GM23338 (cell line): ENCODE results near the gene TNFSF13. TPM values are rescaled to one million over a fixed set of nuclear protein-coding genes. Genes with fewer than 3 reads are reported as not detected.

Experiments
- ATAC-seq: fragments of 200-7000 bp; cut with Tn5 transposase; 3 replicates; pipeline ENCODE4 v1.9.1; 2020
- DNase-seq: peaks from one replicate; pipeline ENCODE4 v3.0.0-alpha.2; 2015; ENCODE audit warnings: low spot score
- H2AFZ ChIP-seq: fragments of 200-600 bp; sonication (generic); 2 replicates; pipeline ENCODE4 v1.8.0; 2016; ENCODE audit warnings: antibody characterized with exemption, mild to moderate bottlenecking, moderate library complexity
- H3F3A ChIP-seq: fragments of 200-600 bp; sonication (generic); replicated peaks from 2 replicates; pipeline ENCODE4 v1.8.0; 2017; ENCODE audit warnings: antibody characterized with exemption, mixed run types, low read depth
- H3K27ac ChIP-seq: fragments of 200-600 bp; sonication (generic); 2 replicates; pipeline ENCODE4 v1.6.1; 2016; ENCODE audit warnings: low read depth
- H3K27me3 ChIP-seq: fragments of 200-600 bp; sonication (generic); 2 replicates; pipeline ENCODE4 v1.8.0; 2016; ENCODE audit warnings: mild to moderate bottlenecking, mixed run types, moderate library complexity; ENCODE audit not compliant: insufficient read depth
- H3K36me3 ChIP-seq: fragments of 200-600 bp; sonication (generic); 2 replicates; pipeline ENCODE4 v1.8.0; 2016; ENCODE audit warnings: mild to moderate bottlenecking; ENCODE audit not compliant: insufficient read depth
- H3K4me1 ChIP-seq: fragments of 200-600 bp; sonication (generic); 2 replicates; pipeline ENCODE4 v1.8.0; 2016; ENCODE audit warnings: mild to moderate bottlenecking, moderate library complexity; ENCODE audit not compliant: insufficient read depth
- H3K4me2 ChIP-seq: fragments of 200-600 bp; sonication (generic); 2 replicates; pipeline ENCODE4 v1.7.1; 2017; ENCODE audit warnings: mixed run types
- H3K4me3 ChIP-seq: fragments of 200-600 bp; sonication (generic); 2 replicates; pipeline ENCODE4 v1.6.1; 2016; ENCODE audit warnings: mixed run types
- H3K79me2 ChIP-seq: fragments of 200-600 bp; sonication (generic); replicated peaks from 2 replicates; pipeline ENCODE4 v1.8.0; 2017; ENCODE audit warnings: mild to moderate bottlenecking; ENCODE audit not compliant: insufficient read depth
- H3K9me2 ChIP-seq: fragments of 200-600 bp; sonication (generic); 2 replicates; pipeline ENCODE4 v1.8.0; 2017; ENCODE audit not compliant: insufficient read depth
- H4K20me1 ChIP-seq: fragments of 200-600 bp; sonication (generic); replicated peaks from 2 replicates; pipeline ENCODE4 v1.8.0; 2017; ENCODE audit warnings: mild to moderate bottlenecking; ENCODE audit not compliant: insufficient read depth
- H3K27ac Mint-ChIP-seq: 2 replicates; pipeline ENCODE4 v1.8.0; 2020; ENCODE audit warnings: inconsistent platforms, mild to moderate bottlenecking, moderate library complexity, mixed read lengths
- H3K27me3 Mint-ChIP-seq: 3 replicates; pipeline ENCODE4 v1.8.0; 2022; ENCODE audit warnings: low read depth, mild to moderate bottlenecking, moderate library complexity, mixed read lengths, inconsistent platforms; ENCODE audit not compliant: insufficient read depth, poor library complexity
- H3K36me3 Mint-ChIP-seq: 3 replicates; pipeline ENCODE4 v1.8.0; 2021; ENCODE audit warnings: low read depth, mild to moderate bottlenecking, inconsistent platforms, moderate library complexity, mixed read lengths
- H3K4me1 Mint-ChIP-seq: 3 replicates; pipeline ENCODE4 v1.8.0; 2020; ENCODE audit warnings: mild to moderate bottlenecking, inconsistent platforms, mixed read lengths
- H3K4me3 Mint-ChIP-seq: 3 replicates; pipeline ENCODE4 v1.8.0; 2021; ENCODE audit warnings: moderate library complexity, mild to moderate bottlenecking, inconsistent platforms, mixed read lengths
- H3K9me3 Mint-ChIP-seq: 3 replicates; pipeline ENCODE4 v1.8.0; 2020; ENCODE audit warnings: moderate library complexity, mild to moderate bottlenecking, inconsistent platforms, mixed read lengths
- ETS1 ChIP-seq: IDR thresholded peaks from 2 replicates; pipeline ENCODE4 v1.6.1; 2016; ENCODE audit warnings: antibody characterized with exemption
- EZH2phosphoT487 ChIP-seq: fragments of 200-600 bp; sonication (generic); IDR thresholded peaks from one replicate; pipeline ENCODE4 v1.8.1; 2018; ENCODE audit warnings: antibody characterized with exemption; ENCODE audit not compliant: unreplicated experiment
- NANOG ChIP-seq: IDR thresholded peaks from 2 replicates; pipeline ENCODE4 v1.6.1; 2016; ENCODE audit warnings: antibody characterized with exemption, borderline replicate concordance
- ZNF114 ChIP-seq: fragments of 250-450 bp; sonication (Bioruptor Pico); IDR thresholded peaks from 2 replicates; pipeline ENCODE4 v1.5.0; 2020; ENCODE audit warnings: mild to moderate bottlenecking, moderate library complexity
- polyA plus RNA-seq: library from polyadenylated mRNA; unstranded; fragments of >200 nt; fragmentation: Nextera tagmentation; extraction: Ambion mirVana; gene quantifications from 2 replicates; pipeline ENCODE4 v1.2.1, GENCODE V29; 2016
- total RNA-seq: library from RNA; depleted of rRNA; stranded (reverse); fragments of >200 nt; shearing (Covaris generic); gene quantifications from 2 replicates; pipeline ENCODE4 v1.2.3, GENCODE V29; 2014
- TF ChIP-seq, protein P1 (sequence below): fragments of 250-450 bp; sonication (Bioruptor Pico); IDR thresholded peaks from 2 replicates; pipeline ENCODE4 v1.5.0; 2020; ENCODE audit warnings: mild to moderate bottlenecking, moderate library complexity

Gene TNFSF13
- total and polyA plus RNA-seq, 2 experiments from 2014 or later = 2.2 TPM; not detected in 1

DNA sequence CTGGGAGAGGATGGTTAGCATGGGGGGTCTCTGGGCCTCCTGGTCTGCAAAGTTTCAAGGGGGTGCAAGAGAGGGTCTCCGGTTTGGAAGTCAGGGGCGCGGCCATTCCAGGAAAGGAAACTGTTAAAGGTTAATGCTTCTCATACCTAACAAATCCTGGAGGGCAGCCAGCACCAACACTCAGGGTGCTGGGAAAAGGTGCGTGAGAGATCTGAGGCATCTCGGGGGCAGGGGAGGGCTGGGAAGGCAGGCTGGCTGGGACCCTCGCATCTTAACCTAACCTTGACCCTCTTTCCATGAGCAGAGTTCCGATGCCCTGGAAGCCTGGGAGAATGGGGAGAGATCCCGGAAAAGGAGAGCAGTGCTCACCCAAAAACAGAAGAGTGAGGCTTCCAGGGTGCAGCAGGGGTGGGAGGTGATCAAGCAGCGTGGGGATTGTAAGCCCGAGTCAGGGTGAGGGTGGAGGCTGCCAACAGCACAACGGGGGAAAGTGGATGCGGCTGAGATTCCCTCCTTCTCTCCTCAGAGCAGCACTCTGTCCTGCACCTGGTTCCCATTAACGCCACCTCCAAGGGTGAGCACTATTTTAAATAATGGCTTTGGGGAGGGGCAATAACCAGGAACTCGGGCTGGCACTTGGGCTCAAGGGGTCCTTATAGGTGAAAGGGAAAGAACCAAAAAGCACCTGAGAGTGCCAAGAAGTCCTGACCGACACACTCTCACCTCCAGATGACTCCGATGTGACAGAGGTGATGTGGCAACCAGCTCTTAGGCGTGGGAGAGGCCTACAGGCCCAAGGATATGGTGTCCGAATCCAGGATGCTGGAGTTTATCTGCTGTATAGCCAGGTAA lies 996 bp downstream of the TNFSF13 start (continued):
- TF ChIP-seq, protein P1, sequence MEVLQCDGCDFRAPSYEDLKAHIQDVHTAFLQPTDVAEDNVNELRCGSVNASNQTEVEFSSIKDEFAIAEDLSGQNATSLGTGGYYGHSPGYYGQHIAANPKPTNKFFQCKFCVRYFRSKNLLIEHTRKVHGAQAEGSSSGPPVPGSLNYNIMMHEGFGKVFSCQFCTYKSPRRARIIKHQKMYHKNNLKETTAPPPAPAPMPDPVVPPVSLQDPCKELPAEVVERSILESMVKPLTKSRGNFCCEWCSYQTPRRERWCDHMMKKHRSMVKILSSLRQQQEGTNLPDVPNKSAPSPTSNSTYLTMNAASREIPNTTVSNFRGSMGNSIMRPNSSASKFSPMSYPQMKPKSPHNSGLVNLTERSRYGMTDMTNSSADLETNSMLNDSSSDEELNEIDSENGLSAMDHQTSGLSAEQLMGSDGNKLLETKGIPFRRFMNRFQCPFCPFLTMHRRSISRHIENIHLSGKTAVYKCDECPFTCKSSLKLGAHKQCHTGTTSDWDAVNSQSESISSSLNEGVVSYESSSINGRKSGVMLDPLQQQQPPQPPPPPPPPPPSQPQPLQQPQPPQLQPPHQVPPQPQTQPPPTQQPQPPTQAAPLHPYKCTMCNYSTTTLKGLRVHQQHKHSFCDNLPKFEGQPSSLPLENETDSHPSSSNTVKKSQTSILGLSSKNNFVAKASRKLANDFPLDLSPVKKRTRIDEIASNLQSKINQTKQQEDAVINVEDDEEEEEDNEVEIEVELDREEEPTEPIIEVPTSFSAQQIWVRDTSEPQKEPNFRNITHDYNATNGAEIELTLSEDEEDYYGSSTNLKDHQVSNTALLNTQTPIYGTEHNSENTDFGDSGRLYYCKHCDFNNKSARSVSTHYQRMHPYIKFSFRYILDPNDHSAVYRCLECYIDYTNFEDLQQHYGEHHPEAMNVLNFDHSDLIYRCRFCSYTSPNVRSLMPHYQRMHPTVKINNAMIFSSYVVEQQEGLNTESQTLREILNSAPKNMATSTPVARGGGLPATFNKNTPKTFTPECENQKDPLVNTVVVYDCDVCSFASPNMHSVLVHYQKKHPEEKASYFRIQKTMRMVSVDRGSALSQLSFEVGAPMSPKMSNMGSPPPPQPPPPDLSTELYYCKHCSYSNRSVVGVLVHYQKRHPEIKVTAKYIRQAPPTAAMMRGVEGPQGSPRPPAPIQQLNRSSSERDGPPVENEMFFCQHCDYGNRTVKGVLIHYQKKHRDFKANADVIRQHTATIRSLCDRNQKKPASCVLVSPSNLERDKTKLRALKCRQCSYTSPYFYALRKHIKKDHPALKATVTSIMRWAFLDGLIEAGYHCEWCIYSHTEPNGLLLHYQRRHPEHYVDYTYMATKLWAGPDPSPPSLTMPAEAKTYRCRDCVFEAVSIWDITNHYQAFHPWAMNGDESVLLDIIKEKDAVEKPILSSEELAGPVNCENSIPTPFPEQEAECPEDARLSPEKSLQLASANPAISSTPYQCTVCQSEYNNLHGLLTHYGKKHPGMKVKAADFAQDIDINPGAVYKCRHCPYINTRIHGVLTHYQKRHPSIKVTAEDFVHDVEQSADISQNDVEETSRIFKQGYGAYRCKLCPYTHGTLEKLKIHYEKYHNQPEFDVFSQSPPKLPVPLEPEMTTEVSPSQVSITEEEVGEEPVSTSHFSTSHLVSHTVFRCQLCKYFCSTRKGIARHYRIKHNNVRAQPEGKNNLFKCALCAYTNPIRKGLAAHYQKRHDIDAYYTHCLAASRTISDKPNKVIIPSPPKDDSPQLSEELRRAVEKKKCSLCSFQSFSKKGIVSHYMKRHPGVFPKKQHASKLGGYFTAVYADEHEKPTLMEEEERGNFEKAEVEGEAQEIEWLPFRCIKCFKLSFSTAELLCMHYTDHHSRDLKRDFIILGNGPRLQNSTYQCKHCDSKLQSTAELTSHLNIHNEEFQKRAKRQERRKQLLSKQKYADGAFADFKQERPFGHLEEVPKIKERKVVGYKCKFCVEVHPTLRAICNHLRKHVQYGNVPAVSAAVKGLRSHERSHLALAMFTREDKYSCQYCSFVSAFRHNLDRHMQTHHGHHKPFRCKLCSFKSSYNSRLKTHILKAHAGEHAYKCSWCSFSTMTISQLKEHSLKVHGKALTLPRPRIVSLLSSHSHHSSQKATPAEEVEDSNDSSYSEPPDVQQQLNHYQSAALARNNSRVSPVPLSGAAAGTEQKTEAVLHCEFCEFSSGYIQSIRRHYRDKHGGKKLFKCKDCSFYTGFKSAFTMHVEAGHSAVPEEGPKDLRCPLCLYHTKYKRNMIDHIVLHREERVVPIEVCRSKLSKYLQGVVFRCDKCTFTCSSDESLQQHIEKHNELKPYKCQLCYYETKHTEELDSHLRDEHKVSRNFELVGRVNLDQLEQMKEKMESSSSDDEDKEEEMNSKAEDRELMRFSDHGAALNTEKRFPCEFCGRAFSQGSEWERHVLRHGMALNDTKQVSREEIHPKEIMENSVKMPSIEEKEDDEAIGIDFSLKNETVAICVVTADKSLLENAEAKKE (CRISPR knock-in tag) = no peak
- TF ChIP-seq ZNF114 (CRISPR knock-in tag) (no peak), ETS1 (no peak)

DNA sequence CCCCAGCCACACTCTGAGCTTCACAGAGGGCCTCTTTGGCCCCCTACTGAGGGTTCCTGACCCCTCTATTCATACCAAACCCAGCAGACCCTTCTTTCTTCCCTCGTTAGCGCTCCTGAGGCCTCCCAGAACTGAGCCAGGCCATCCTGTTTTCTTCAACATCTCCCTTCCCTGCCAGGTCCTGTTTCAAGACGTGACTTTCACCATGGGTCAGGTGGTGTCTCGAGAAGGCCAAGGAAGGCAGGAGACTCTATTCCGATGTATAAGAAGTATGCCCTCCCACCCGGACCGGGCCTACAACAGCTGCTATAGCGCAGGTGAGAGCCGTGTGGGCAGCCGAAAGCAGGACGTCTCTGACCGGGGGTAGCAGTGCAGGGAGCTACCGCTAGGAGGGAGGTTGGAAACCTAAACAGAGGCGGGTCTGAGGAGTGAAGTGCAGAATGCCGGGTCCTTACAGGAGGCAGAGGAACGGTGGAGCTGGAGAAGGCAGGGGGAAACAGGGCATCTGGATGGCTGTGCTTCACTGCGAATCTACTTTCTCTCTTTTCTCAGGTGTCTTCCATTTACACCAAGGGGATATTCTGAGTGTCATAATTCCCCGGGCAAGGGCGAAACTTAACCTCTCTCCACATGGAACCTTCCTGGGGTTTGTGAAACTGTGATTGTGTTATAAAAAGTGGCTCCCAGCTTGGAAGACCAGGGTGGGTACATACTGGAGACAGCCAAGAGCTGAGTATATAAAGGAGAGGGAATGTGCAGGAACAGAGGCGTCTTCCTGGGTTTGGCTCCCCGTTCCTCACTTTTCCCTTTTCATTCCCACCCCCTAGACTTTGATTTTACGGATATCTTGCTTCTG lies 1.9 kb downstream of the TNFSF13 start:
- Histone ChIP-seq H3K36me3 (peaks cover 10% of the 10 kb centered on the region; the same call in 1 of the 2 replicates), H3K27ac (peak overlapping the region; percentile 86), H2AFZ (0 out of 2 replicates have a peak overlapping the region, but pooled peaks have one; percentile 43)
- TF ChIP-seq, protein P1 (CRISPR knock-in tag) = no peak
- no peak for TF ChIP-seq EZH2phosphoT487
- TF ChIP-seq NANOG = no peak

More for the DNA sequence above, 1.9 kb downstream of the TNFSF13 start:
- Histone ChIP-seq H4K20me1 (peaks cover 6% of the 10 kb centered on the region), H3K79me2 (peaks cover 34% of the 10 kb centered on the region), H3K4me3 (peak overlapping the region; percentile 96), H3K4me1 (peaks cover 45% of the 10 kb centered on the region), H3K4me2 (peak overlapping the region; percentile 98), H3F3A (peaks cover 33% of the 10 kb centered on the region), H3K9me2 (no peaks in the 10 kb centered on the region), H3K27me3 (no peaks in the 10 kb centered on the region)
- Mint-ChIP-seq H3K4me3 (peak overlapping the region; percentile 93), H3K27me3 (peaks cover 28% of the 10 kb centered on the region), H3K4me1 (peaks cover 52% of the 10 kb centered on the region), H3K9me3 (no peaks in the 10 kb centered on the region), H3K27ac (peak overlapping the region; percentile 92), H3K36me3 (peaks cover 25% of the 10 kb centered on the region)
- ATAC-seq (peak; percentile 66), DNase-seq (peak; percentile 94)
